ENCODE data around the gene DNAH3. TPM values are rescaled to one million over a fixed set of nuclear protein-coding genes. Genes with fewer than 3 reads are reported as not detected.

The DNAH3 gene
- total and polyA plus RNA-seq, 2 of the 13 experiments (the other 11 are each of a cell fraction or from before 2014, with no cell fraction given): 0.07 to 0.08 TPM

- TF ChIP-seq ZBTB39 (CRISPR knock-in tag; IDR thresholded peaks at IDR 0.05) (no peak), FOXJ3 (CRISPR knock-in tag; IDR thresholded peaks at IDR 0.05; ENCODE audit: borderline replicate concordance) (peak; percentile 75; the same call in 1 of the 2 replicates), KLF16 (CRISPR knock-in tag; IDR thresholded peaks at IDR 0.05) (peak in 1 of 2 experiments; percentile 46; a peak in 1 of 4 replicates), TSC22D2 (CRISPR knock-in tag; IDR thresholded peaks at IDR 0.05; ENCODE audit: borderline replicate concordance) (no peak), LCORL (IDR thresholded peaks at IDR 0.05) (peak; percentile 89; the same call in 1 of the 2 replicates), LCORL (CRISPR knock-in tag; IDR thresholded peaks at IDR 0.05) (0 out of 2 replicates have a peak, but pooled peaks have one; percentile 61), CREB1 (IDR thresholded peaks at IDR 0.05) (no peak), CREB1 (CRISPR knock-in tag; IDR thresholded peaks at IDR 0.05) (peak; percentile 71; the same call in 1 of the 2 replicates), POLR2G (IDR thresholded peaks at IDR 0.05; ENCODE audit: low read depth, low read length) (no peak), SMAD9 (CRISPR knock-in tag; IDR thresholded peaks at IDR 0.05) (no peak), SAP130 (CRISPR knock-in tag; IDR thresholded peaks at IDR 0.05; ENCODE audit: low read depth) (peak; percentile 94), ZKSCAN5 (CRISPR knock-in tag; IDR thresholded peaks at IDR 0.05) (no peak), ZBTB46 (CRISPR knock-in tag; IDR thresholded peaks at IDR 0.05; ENCODE audit: borderline replicate concordance) (no peak), NR2F1 (CRISPR knock-in tag; IDR thresholded peaks at IDR 0.05) (peak; percentile 91), RFX5 (IDR thresholded peaks at IDR 0.05; ENCODE audit: low read depth, low read length) (peak; percentile 80), SIN3A (IDR thresholded peaks at IDR 0.05; ENCODE audit: borderline replicate concordance, low read depth, low read length) (0 out of 2 replicates have a peak, but pooled peaks have one; percentile 28), YEATS4 (CRISPR knock-in tag; IDR thresholded peaks at IDR 0.05; ENCODE audit: borderline replicate concordance) (peak; percentile 23; the same call in 1 of the 2 replicates), ZNF292 (CRISPR knock-in tag; IDR thresholded peaks at IDR 0.05; ENCODE audit: borderline replicate concordance, low read depth) (peak; percentile 15; the same call in 1 of the 2 replicates), ZBTB34 (CRISPR knock-in tag; IDR thresholded peaks at IDR 0.05) (peak; percentile 26; the same call in 1 of the 2 replicates), ZBTB7B (CRISPR knock-in tag; IDR thresholded peaks at IDR 0.05) (peak; percentile 50; the same call in 1 of the 2 replicates)
- TF ChIP-seq, protein P1, sequence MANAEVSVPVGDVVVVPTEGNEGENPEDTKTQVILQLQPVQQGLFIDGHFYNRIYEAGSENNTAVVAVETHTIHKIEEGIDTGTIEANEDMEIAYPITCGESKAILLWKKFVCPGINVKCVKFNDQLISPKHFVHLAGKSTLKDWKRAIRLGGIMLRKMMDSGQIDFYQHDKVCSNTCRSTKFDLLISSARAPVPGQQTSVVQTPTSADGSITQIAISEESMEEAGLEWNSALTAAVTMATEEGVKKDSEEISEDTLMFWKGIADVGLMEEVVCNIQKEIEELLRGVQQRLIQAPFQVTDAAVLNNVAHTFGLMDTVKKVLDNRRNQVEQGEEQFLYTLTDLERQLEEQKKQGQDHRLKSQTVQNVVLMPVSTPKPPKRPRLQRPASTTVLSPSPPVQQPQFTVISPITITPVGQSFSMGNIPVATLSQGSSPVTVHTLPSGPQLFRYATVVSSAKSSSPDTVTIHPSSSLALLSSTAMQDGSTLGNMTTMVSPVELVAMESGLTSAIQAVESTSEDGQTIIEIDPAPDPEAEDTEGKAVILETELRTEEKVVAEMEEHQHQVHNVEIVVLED (CRISPR knock-in tag; IDR thresholded peaks at IDR 0.05; ENCODE audit: borderline replicate concordance): 0 out of 2 replicates have a peak, but pooled peaks have one; percentile 33
- TF ChIP-seq, protein P2, sequence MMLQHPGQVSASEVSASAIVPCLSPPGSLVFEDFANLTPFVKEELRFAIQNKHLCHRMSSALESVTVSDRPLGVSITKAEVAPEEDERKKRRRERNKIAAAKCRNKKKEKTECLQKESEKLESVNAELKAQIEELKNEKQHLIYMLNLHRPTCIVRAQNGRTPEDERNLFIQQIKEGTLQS (CRISPR knock-in tag; IDR thresholded peaks at IDR 0.05): peak; percentile 33; the same call in 1 of the 2 replicates
Measured at GRCh38 chr16:21186326-21186691, 35.7 kb upstream of the DNAH3 start (continued).

Measured in HepG2 (cell line).